Measurements from ENCODE around the gene DVL1.

DNA sequence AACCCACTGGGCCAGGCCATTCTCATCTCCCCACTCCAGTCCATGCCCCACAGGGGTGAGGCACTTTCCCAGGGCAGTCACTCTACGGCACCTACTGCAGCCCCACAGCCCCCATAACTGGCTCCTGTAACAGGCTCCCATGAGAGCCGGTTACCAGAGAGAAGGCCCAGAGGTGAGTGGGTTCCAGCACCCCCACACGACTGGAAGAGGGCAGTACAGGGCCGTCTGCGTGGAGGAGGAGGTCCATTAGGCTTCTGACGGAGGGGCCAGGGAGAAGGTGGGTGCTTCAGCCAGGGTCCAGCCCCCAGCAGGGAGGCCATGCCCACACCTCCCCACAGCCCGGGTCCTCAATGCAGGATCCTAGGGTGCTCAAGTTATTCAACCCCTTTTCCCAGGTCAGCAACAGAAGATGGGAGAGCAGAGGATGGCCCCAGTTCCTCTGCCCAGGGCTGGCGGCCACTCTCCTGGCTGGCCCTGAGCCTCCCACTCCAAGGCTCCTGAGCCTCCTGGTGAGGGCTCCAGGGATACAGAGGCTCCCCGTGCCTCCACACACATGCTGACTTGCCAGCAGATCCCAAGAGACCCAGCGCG lies 43.1 kb downstream of the DVL1 start:
- TF ChIP-seq, protein P1, sequence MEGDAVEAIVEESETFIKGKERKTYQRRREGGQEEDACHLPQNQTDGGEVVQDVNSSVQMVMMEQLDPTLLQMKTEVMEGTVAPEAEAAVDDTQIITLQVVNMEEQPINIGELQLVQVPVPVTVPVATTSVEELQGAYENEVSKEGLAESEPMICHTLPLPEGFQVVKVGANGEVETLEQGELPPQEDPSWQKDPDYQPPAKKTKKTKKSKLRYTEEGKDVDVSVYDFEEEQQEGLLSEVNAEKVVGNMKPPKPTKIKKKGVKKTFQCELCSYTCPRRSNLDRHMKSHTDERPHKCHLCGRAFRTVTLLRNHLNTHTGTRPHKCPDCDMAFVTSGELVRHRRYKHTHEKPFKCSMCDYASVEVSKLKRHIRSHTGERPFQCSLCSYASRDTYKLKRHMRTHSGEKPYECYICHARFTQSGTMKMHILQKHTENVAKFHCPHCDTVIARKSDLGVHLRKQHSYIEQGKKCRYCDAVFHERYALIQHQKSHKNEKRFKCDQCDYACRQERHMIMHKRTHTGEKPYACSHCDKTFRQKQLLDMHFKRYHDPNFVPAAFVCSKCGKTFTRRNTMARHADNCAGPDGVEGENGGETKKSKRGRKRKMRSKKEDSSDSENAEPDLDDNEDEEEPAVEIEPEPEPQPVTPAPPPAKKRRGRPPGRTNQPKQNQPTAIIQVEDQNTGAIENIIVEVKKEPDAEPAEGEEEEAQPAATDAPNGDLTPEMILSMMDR (IDR thresholded peaks at IDR 0.05): no peak
- no peak for TF ChIP-seq EP300 (IDR thresholded peaks at IDR 0.05)
- no peak for TF ChIP-seq POLR2A (IDR thresholded peaks at IDR 0.05)
- no peak for TF ChIP-seq POLR2AphosphoS5 (IDR thresholded peaks at IDR 0.05)

Data from upper lobe of left lung (tissue), 4 donors.